GM19463 (cell line): Measurements from ENCODE around the gene OOSP4A.
"Not testable (repeated sequence)": the region's sequence is repeated elsewhere in the genome, so short reads cannot be mapped to it uniquely, and the experiment has no call there.

ENCODE experiments used
- ATAC-seq: cut with Tn5 transposase; IDR thresholded peaks from one replicate; pipeline ENCODE4 v1.9.1; 2021; ENCODE audit warnings: mild to moderate bottlenecking, moderate library complexity; ENCODE audit not compliant: unreplicated experiment

OOSP4A gene

DNA sequence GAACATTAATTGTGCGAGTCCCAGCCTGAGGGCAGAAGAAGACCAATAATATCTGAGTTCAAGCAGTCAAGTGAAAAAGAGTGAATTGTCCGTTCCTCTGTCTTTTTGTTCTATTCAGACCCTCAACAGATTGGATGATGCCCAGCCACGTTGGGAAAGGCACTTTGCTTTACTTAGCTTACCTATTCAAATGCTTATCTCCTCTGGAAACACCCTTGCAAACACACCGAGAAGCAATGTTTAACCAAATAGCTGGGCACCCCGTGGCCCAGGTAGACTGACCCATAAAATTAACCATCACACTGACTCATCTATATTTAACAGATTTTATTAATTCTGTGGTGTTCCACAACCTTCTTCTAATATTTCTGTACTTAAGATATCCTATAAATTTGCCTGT, 9.3 kb downstream of the OOSP4A start:
- no peak for ATAC-seq

DNA sequence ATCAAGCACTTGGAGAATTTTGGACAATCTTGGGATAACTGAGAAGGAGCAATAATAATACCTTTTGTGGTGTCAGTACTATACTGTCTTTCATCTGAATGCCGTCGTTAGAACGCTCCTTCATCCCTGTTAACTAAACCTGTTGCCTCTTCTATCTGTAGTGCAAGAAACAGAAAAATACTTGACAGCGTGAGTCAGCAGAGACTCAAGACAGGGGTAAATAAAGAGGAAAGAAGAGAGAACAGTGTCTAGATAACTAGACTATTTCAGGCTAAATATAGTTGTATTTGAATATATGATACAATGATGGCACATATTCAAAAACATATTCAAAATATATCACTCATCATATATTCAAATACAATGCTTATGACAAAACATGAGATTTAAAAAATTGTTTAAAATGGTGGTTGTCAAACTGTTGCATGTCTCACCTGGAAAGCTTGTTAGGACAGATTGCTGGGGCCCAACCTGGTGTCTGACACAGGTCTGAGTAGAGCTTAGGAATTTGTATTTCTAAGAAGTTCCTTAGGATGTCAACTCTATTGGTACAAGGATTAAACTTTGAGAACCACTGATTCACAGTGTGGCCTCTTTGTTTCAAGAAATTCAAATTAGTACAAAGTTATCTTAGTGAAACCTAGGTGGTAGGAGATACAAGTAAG, 17.4 kb downstream of the OOSP4A start:
- no peak for ATAC-seq

DNA sequence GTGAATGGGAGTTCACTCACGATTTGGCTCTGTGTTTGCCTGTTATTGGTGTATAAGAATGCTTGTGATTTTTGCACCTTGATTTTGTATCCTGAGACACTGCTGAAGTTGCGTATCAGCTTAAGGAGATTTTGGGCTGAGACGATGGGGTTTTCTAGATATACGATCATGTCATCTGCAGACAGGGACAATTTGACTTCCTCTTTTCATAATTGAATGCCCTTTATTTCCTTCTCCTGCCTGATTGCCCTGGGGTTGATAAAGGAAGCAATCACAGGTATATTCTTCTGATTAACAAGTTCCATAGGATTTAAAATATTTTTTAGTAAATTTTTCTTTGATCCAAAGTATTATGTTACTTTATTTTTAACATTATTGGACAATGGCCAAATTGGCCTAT, 18.2 kb downstream of the OOSP4A start:
- not testable (repeated sequence) for ATAC-seq

DNA sequence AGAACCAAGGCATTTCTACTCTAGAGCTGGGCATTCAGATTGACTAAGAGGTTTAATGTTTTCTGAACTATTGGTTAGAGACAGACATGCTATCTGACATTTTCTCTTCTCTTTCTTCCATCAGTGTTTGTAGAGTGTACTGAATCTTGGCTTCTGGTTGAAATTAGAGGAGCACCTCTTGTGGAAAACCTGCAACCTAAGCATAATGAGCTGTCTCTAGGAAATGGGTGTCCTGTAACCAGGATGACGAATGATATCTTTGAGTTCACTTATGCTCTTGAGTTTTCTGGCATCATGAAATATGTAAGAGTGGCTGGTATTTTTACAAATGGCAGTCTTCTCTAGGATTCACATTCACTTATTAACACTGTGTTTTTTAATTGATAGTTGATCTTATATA, 19.4 kb downstream of the OOSP4A start:
- no peak for ATAC-seq

GRCh38 chr11:59984368-59984767, 20.5 kb downstream of the OOSP4A start:
- ATAC-seq = no peak

DNA sequence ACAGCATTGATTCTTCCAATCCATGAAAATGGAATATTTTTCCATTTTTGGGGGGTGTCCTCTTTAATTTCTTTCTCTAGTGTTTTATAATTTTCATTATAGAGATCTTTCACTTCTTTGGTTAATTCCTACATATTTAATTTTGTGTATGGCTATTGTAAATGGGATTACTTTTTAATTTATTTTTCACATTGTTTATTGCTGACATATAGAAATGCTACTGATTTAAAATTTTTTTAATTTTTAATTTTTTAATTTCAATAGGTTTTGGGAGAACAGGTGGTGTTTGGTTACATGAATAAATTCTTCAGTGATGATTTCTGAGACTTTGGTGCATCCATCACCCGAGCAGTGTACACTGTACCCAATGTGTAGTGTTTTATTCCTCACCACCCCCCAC, 26.6 kb downstream of the OOSP4A start:
- no peak for ATAC-seq

- ATAC-seq = no peak
These were observed 28.6 kb downstream of the OOSP4A start for GRCh38 chr11:59992425-59992824.

DNA sequence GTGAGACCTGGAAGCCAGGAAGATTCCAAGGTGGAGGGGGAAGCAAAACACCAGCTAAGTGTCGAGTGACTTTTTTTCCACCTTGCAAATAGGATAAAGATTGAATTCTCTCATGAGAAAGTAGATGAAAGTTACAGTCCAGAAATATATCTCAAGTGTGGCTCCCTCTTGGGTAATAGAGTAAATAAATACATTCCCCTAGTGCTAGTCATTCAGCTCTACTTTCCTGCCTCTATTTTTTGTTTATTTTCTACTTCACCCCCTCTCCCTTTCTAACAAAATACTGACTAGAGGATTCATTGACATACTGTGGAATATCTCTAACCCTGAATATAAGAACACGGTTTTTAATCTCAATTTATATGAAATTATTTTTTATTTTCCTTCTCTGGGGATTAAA, 34.0 kb downstream of the OOSP4A start:
- no peak for ATAC-seq

GRCh38 chr11:59999691-60000090, 35.9 kb downstream of the OOSP4A start:
- no peak for ATAC-seq

DNA sequence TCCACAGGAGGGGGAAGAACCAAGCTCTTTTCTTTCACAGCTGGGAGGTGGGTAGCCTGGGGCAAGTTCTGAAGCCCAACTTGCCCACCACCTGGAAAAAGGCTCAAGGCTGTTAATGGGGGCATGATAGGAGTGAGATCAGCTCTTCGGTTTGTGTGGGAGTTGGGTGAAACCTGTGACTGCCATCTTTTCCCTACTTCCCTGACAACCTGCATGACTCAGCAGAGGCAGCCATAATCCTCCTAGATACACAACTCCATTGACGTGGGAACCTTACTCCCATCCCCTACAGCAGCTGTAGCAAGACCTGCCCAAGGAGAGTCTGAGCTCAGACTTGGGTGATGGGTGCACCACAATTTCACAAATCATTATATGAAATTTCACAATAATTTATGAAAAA, 39.9 kb downstream of the OOSP4A start:
- no peak for ATAC-seq

DNA sequence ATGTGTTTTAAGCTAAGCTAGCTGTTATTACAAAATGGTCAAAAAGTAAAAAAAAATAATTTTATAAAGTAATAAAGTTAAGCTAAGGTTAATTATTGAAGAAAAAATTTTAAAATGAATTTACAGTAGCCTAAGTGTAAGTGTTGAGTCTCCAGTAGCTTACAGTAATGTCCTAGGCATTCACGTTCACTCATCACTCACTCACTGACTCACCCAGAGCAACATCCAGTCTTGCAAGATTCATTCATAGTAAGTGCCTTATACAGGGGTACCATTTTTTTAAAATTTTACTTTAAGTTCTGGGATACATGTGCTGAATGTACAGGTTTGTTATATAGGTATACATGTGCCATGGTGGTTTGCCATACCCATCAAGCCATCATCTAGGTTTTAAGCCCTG, 41.5 kb downstream of the OOSP4A start:
- ATAC-seq = no peak

DNA sequence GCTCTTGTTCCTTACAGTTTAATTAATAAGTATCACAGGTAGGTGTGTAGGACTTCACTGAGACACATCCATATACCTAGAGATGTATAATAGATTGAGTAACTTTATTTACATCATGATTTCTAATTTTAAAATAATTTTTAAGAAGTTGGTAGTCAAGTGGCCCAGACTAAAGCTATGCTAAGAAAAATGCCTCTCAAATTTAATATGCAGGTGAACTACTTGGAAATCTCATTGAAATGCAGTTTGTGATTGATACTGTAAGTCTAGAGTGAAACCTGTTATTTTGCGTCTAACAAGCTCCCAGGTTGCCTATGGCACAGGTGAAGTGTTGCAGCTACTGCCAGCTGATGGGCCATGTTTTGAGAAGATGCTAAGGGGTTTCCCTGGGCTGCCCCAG, 53.0 kb downstream of the OOSP4A start, which contains the start of gene OOSP4B:
TSS of gene OOSP4B (plus strand) at position 301 of the 400 bp plus-strand sequence.
- no peak for ATAC-seq

GRCh38 chr11:60018058-60018457, 54.2 kb downstream of the OOSP4A start:
- ATAC-seq = no peak
